Dermis microvascular lymphatic vessel endothelial cell (primary cell): Measurements from ENCODE around the gene SLC2A6. TPM values are rescaled to one million over a fixed set of nuclear protein-coding genes. Genes with fewer than 3 reads are reported as not detected.

ENCODE experiments used
- DNase-seq, 2 donors: peaks; one replicate each; pipeline versions ENCODE4 v3.0.0 to v3.0.0-alpha.2; 2010; ENCODE audit warnings: low read depth in 2 of 2
- total RNA-seq: library from RNA; depleted of rRNA; stranded (reverse); fragments of >200 nt; gene quantifications from 2 replicates; pipeline ENCODE4 v1.2.1, GENCODE V29; 2014

Gene SLC2A6
- total RNA-seq, 1 donor from 2014 or later, result 24.4 TPM

- DNase-seq, result peak in 1 of 2 donors; percentile 73
Observed at GRCh38 chr9:133477992-133478850, 678 bp downstream of the SLC2A6 start.

DNA sequence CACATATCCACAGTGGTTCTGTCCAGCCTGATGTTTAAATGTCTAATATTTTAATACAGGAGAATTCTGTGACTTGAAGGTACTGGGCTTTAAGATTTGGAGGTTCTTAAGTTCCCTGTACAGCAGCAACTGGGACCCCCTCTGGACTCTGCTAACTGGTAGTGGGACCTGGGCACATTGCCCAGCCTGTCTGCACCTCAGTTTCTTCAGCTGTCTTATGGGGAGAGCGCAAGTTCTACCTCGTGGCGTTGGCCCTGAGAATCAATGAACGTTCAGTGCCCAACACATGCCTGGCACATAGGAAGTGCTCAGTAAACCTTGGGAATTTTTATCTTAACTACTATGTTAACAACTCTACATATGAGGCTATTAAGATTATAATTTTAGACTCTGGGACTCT, 1.4 kb downstream of the SLC2A6 start:
- DNase-seq, result no peak

- no peak for DNase-seq
Observed at GRCh38 chr9:133476941-133477340, 2.0 kb downstream of the SLC2A6 start.

- DNase-seq, result no peak
Observed at GRCh38 chr9:133476036-133476931, 2.6 kb downstream of the SLC2A6 start.

DNA sequence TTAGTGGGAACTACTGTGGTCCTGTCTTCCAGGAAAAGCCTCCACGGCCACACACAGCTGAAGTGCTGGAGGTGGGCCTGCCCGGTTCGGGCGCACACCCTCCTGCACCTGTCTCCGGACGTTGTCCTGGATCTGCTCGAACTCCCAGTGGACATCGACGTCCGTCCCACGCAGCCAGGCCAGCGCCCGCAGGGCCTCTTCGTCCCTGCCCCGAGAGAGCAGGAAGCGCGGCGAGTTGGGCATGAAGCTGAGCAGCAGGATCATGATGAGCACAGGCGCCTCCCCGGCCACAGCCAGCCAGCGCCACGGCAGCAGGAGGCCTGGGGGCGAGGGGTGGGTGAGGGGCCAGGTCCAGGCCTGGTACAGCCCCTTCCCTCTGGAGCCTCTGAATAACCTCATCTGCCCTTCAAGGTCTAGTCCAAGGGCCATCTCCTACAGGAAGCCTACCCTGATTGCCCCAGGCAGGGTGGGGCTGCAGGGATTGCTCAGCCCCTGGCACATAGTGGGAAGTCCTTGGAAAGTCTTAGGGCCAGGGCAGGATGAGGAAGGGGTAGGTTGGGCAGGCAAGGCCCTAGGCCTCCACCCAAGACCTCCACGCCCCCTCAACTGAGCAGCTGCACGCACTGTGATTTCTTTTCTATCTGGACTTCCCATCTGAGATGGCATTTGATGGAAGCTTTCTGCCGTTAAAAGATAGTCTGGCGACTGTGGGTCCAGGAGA, 3.4 kb downstream of the SLC2A6 start:
- no peak for DNase-seq

GRCh38 chr9:133474853-133475252, 4.0 kb downstream of the SLC2A6 start:
- DNase-seq, result no peak

- no peak for DNase-seq
Observed at GRCh38 chr9:133474215-133474614, 4.7 kb downstream of the SLC2A6 start.

DNA sequence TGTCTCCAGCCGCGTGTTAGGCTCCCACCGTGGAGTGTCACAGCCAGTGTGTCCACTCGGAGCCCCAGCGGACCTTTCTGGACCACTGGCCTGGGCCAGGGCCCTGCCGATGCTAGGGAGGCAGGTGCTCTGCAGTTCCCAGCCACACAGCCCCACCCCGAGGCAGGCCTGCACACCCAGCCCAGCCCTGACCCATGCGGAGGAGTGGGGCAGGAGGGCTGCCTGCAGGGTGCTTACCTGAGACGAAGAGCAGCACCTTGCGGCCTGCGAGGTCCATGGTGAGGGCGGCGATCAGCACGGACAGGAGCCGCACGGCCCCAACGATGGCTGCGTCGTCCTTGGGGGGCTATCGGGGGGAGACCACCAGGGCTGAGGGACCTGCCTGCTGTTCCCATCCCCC, 5.2 kb downstream of the SLC2A6 start:
- DNase-seq, result no peak

DNA sequence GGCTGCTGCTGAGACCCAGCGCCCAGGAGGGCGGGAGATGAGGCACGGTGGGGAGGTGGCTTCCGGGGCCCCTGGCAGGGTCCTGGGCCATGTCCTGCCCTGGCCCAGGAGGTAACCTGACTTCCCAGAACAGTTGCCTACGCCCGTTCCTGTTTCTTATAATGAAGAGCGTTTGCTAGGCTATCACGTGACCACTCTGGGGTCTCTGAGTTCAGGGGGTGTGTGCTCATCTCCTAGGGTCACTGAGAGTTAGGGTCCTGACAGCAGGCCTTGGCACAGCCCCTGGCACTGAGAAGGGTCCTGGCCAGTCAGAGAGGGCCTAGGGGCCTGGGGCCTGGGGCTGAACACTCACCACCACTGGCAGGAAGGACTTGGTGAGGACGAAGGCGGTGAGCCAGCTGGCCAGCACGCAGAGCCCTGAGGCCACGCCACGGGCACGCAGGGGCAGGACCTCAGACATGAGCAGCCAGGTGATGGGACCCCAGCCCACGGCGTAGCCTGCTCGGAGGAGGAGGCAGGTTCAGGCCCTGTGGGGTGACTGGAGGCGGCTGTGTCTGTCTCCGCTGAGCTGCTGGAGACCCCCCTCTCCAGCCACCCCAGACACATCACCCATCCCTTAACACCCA, 6.0 kb downstream of the SLC2A6 start:
- no peak for DNase-seq

- DNase-seq, result no peak
Observed at GRCh38 chr9:133472277-133472645, 6.6 kb downstream of the SLC2A6 start.

- DNase-seq, result no peak
Observed at GRCh38 chr9:133471551-133472276, 7.2 kb downstream of the SLC2A6 start.

GRCh38 chr9:133470988-133471387, 7.9 kb downstream of the SLC2A6 start:
- DNase-seq, result no peak

GRCh38 chr9:133470427-133470924, 8.4 kb downstream of the SLC2A6 start:
- DNase-seq, result no peak

GRCh38 chr9:133468777-133469421, 10.0 kb downstream of the SLC2A6 start:
- DNase-seq, result no peak

DNA sequence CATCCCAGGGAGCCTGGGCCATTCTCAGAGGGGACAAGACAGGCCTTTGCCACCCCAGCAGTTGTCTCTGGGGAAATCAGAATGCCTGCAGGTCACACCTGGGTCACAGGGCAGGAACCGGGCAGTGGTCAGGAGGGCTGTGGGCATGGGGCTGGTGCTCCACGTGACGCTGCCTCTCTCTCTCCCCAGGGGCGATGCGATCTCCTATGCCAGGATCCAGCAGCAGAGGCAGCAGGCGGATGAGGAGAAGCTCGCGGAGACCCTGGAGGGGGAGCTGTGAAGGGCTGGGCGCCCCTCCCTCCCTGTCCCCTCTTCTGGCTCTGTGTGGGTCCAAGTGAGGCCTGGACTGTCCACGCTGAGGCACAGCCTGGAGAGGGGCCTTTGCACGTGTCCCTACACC, 10.5 kb downstream of the SLC2A6 start:
- DNase-seq, result no peak

DNA sequence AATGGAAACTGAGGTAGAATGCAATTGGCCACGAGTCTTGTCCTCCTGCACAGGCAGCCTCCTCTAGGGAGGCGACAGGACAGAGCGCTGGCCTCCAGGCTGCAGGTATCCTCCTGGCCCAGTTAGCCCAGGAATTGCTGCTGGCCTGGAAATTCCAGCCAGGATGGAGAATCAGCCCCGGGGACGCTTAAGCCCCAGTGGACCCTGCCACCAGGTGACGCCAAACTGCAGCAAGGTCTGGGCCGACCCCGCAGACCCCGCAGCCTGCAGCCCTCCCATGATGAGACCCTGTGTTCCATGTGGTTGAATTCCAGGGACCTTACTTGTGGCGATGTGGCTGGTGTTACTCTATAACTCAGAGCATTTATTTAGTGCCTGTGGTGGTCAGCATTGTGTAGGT, 11.8 kb downstream of the SLC2A6 start:
- no peak for DNase-seq

- DNase-seq, result no peak
Observed at GRCh38 chr9:133465984-133466383, 12.9 kb downstream of the SLC2A6 start.

GRCh38 chr9:133464638-133465037, 14.3 kb downstream of the SLC2A6 start:
- no peak for DNase-seq

DNA sequence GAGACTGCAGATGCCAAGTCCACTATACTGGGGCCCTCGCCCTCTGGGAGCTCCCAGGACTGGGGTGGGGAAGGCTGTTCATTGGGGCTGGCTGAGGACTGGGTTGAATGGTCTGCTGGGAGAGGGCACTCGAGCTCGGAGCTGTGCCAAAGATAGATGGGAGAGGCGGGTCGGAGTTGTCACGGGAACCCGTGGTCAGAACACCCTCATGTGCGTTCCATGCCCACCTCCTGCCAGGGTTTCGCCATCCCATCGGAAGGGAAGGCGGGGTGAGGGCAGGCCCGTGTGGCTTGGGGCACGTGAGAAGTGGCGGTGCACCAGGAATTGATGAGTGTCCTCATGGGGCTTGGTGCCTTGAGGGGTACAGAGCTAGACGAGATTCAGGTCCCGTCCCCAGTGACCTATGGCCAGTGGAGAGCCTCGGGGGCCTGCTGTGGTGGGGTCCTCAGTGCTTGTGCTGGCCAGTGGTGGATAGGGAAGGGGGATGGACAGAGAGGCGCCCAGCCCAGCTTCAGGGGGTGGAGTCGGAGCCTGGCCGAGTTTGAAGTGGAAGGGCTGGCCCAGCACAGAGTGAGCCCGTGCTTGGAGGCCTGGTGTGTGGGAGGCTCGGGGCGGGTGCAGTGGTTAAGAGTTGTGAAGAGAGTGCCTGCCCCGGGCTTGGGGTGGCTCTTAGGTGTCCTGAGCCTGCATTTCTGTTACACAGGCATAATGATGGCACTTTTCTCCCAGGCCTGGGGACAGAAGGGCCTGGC, 14.9 kb downstream of the SLC2A6 start:
- DNase-seq, result no peak
